IMR-90 (cell line): ENCODE data around the gene DOCK4. TPM values are rescaled to one million over a fixed set of nuclear protein-coding genes. Genes with fewer than 3 reads are reported as not detected.

Experiments
- ATAC-seq: fragments of 200-7000 bp; cut with Tn5 transposase; 2 replicates; pipeline ENCODE4 v1.9.1; 2020; ENCODE audit warnings: low read depth, mild to moderate bottlenecking, moderate library complexity
- BruUV-seq: library from RNA; stranded (reverse); fragments of 400-500 nt; replicated peaks from 2 replicates; lab custom pipeline; 2021; lab: Mats Ljungman, UMichigan
- CTCF ChIA-PET: fragments of 300-600 bp; formaldehyde crosslinking; extraction: SDS; loops from one replicate; lab custom pipeline; 2021; ENCODE audit warnings: antibody characterized with exemption; lab: Yijun Ruan, JAX
- POLR2A ChIA-PET: fragments of 300-600 bp; sonication (Branson Sonifier 250); formaldehyde crosslinking; loops from one replicate; lab custom pipeline; 2022; ENCODE audit warnings: antibody characterized with exemption; ENCODE audit not compliant: unreplicated experiment; lab: Charles Lee
- DNase-seq: peaks from one replicate; pipeline ENCODE4 v3.0.0; 2013
- H2AFZ ChIP-seq: replicated peaks from 2 replicates; pipeline ENCODE3; 2013; ENCODE audit warnings: low read length, mild to moderate bottlenecking; ENCODE audit not compliant: poor library complexity
- H2AK5ac ChIP-seq: 2 replicates; pipeline ENCODE4 v1.6.1; 2013; ENCODE audit warnings: low read depth, low read length, inconsistent platforms
- H2AK9ac ChIP-seq: replicated peaks from 2 replicates; pipeline ENCODE3; 2013; ENCODE audit warnings: mild to moderate bottlenecking, low read depth, low read length, moderate library complexity; ENCODE audit not compliant: poor library complexity
- H2BK120ac ChIP-seq: 2 replicates; pipeline ENCODE4 v1.6.1; 2013; ENCODE audit warnings: low read depth, low read length, inconsistent platforms
- H2BK15ac ChIP-seq: 3 replicates; pipeline ENCODE4 v1.6.1; 2013; ENCODE audit warnings: low read depth, low read length, inconsistent platforms
- H2BK20ac ChIP-seq: 2 replicates; pipeline ENCODE4 v1.6.1; 2013; ENCODE audit warnings: low read depth, mild to moderate bottlenecking, inconsistent platforms, low read length, moderate library complexity
- H2BK5ac ChIP-seq: 2 replicates; pipeline ENCODE4 v1.6.1; 2013; ENCODE audit warnings: mild to moderate bottlenecking, low read depth, low read length, inconsistent platforms; ENCODE audit not compliant: poor library complexity, severe bottlenecking
- H3K14ac ChIP-seq: replicated peaks from 2 replicates; pipeline ENCODE4 v1.6.1; 2013; ENCODE audit warnings: low read depth, low read length, inconsistent platforms
- H3K18ac ChIP-seq: 2 replicates; pipeline ENCODE4 v1.6.1; 2013; ENCODE audit warnings: low read depth, low read length, control low read depth
- H3K23ac ChIP-seq: 2 replicates; pipeline ENCODE4 v1.6.1; 2013; ENCODE audit warnings: low read depth, low read length, inconsistent platforms
- H3K27ac ChIP-seq: 2 replicates; pipeline ENCODE4 v1.5.1; 2013; ENCODE audit warnings: mild to moderate bottlenecking, control low read depth, low read length; ENCODE audit not compliant: insufficient read depth
- H3K27me3 ChIP-seq: 2 replicates; pipeline ENCODE4 v1.6.1; 2013; ENCODE audit warnings: low read length; ENCODE audit not compliant: control insufficient read depth, insufficient read depth
- H3K36me3 ChIP-seq: 2 replicates; pipeline ENCODE4 v1.6.1; 2013; ENCODE audit warnings: low read length, mixed read lengths; ENCODE audit not compliant: control insufficient read depth, insufficient read depth
- H3K4ac ChIP-seq: 2 replicates; pipeline ENCODE4 v1.6.1; 2013; ENCODE audit warnings: low read depth, low read length, inconsistent platforms
- H3K4me1 ChIP-seq: 2 replicates; pipeline ENCODE4 v1.6.1; 2013; ENCODE audit warnings: low read length, mixed read lengths; ENCODE audit not compliant: control insufficient read depth, insufficient read depth
- H3K4me2 ChIP-seq: 2 replicates; pipeline ENCODE4 v1.6.1; 2013; ENCODE audit warnings: low read depth, mild to moderate bottlenecking, control low read depth, low read length, moderate library complexity
- H3K4me3 ChIP-seq: 2 replicates; pipeline ENCODE4 v1.5.1; 2013; ENCODE audit warnings: low read depth, mild to moderate bottlenecking, control low read depth, low read length, moderate library complexity; ENCODE audit not compliant: insufficient read depth
- H3K56ac ChIP-seq: 2 replicates; pipeline ENCODE4 v1.6.1; 2013; ENCODE audit warnings: low read length, inconsistent platforms; ENCODE audit not compliant: insufficient read depth; ENCODE audit errors: extremely low read depth
- H3K79me1 ChIP-seq, 2 experiments: 2 replicates each; pipeline ENCODE4 v1.6.1; 2013; ENCODE audit warnings: low read length in 2 of 2, inconsistent platforms in 1 of 2, low read depth in 1 of 2
- H3K9ac ChIP-seq: 2 replicates; pipeline ENCODE4 v1.6.1; 2013; ENCODE audit warnings: low read depth, low read length, control low read depth
- H3K9me1 ChIP-seq: 2 replicates; pipeline ENCODE4 v1.6.1; 2013; ENCODE audit warnings: low read length, inconsistent platforms; ENCODE audit not compliant: insufficient read depth
- H3K9me3 ChIP-seq: 2 replicates; pipeline ENCODE4 v1.6.1; 2013; ENCODE audit warnings: low read length; ENCODE audit not compliant: control insufficient read depth, insufficient read depth
- H4K20me1 ChIP-seq: 2 replicates; pipeline ENCODE4 v1.6.1; 2013; ENCODE audit warnings: low read length, inconsistent platforms; ENCODE audit not compliant: insufficient read depth
- H4K5ac ChIP-seq: 2 replicates; pipeline ENCODE4 v1.6.1; 2013; ENCODE audit warnings: mild to moderate bottlenecking, low read depth, low read length, control low read depth
- H4K8ac ChIP-seq, 2 experiments: 2 replicates each; pipeline ENCODE4 v1.6.1; 2013; ENCODE audit warnings: low read depth in 2 of 2, low read length in 2 of 2, control low read depth in 1 of 2, inconsistent platforms in 1 of 2
- H4K91ac ChIP-seq: 2 replicates; pipeline ENCODE4 v1.6.1; 2013; ENCODE audit warnings: low read depth, low read length, inconsistent platforms; ENCODE audit not compliant: insufficient read depth
- BHLHE40 ChIP-seq: fragments of 150-350 bp; IDR thresholded peaks from 2 replicates; pipeline ENCODE4 v1.6.1; 2016; ENCODE audit warnings: mild to moderate bottlenecking, low read depth, low read length
- CEBPB ChIP-seq: IDR thresholded peaks from 2 replicates; pipeline ENCODE4 v1.6.1; 2012; ENCODE audit warnings: low read depth, low read length, improper control_type of control experiment
- CHD1 ChIP-seq: IDR thresholded peaks from 2 replicates; pipeline ENCODE4 v1.6.1; 2012; ENCODE audit warnings: low read depth, low read length, improper control_type of control experiment
- FOS ChIP-seq: fragments of 150-350 bp; IDR thresholded peaks from 2 replicates; pipeline ENCODE4 v1.6.1; 2016; ENCODE audit warnings: low read depth, low read length
- MAZ ChIP-seq: IDR thresholded peaks from 2 replicates; pipeline ENCODE4 v1.6.1; 2012; ENCODE audit warnings: low read depth, mild to moderate bottlenecking, low read length, improper control_type of control experiment, moderate library complexity, borderline replicate concordance
- MXI1 ChIP-seq: IDR thresholded peaks from 2 replicates; pipeline ENCODE4 v1.6.1; 2012; ENCODE audit warnings: low read depth, mild to moderate bottlenecking, low read length, moderate library complexity, borderline replicate concordance
- NFE2L2 ChIP-seq: fragments of 150-350 bp; IDR thresholded peaks from 2 replicates; pipeline ENCODE4 v1.6.1; 2016; ENCODE audit warnings: low read depth, mild to moderate bottlenecking, low read length
- POLR2A ChIP-seq: IDR thresholded peaks from 2 replicates; pipeline ENCODE4 v1.6.1; 2012; ENCODE audit warnings: mild to moderate bottlenecking, low read depth, low read length
- RCOR1 ChIP-seq: IDR thresholded peaks from 2 replicates; pipeline ENCODE4 v1.6.1; 2012; ENCODE audit warnings: mild to moderate bottlenecking, low read length, improper control_type of control experiment; ENCODE audit not compliant: insufficient replicate concordance
- RFX5 ChIP-seq: IDR thresholded peaks from 2 replicates; pipeline ENCODE4 v1.8.0; 2012; ENCODE audit warnings: low read depth, mild to moderate bottlenecking, low read length, moderate library complexity
- WGBS, 2 experiments: methylation state at CpG; one replicate each; pipeline versions ENCODE4 v1.1.5 to v1.1.7; 2013; ENCODE audit warnings: missing lambda C conversion rate in 2 of 2; ENCODE audit not compliant: insufficient read length in 1 of 2; ENCODE audit errors: extremely low coverage in 2 of 2; 5-methylcytosine and 5-hydroxymethylcytosine counted together
- dilution Hi-C: fragments of 300-500 bp; cut with HindIII; formaldehyde crosslinking; loops from one replicate; pipeline ENCODE4 v1.14.3; 2018; ENCODE audit warnings: low sequenced_read_pairs; ENCODE audit not compliant: unreplicated experiment
- in situ Hi-C: fragments of 300-500 bp; cut with MboI; formaldehyde crosslinking; loops from 3 replicates; pipeline ENCODE4 v1.14.3; 2019; ENCODE audit warnings: low sequenced_read_pairs, inconsistent platforms, mixed read lengths
- intact Hi-C: fragments of 100-400 bp; cut with micrococcal nuclease; formaldehyde crosslinking; loops from 2 replicates; pipeline ENCODE4 v1.10.0; 2022
- polyA plus RNA-seq, 3 experiments: library from polyadenylated mRNA; depleted of rRNA; stranded (reverse); fragments of >200 nt; gene quantifications; 2 replicates each; pipeline ENCODE4 v1.2.3, GENCODE V29; 2012; ENCODE audit warnings: low replicate concordance in 1 of 3
- total RNA-seq: library from RNA; depleted of rRNA; stranded (reverse); fragments of >200 nt; gene quantifications from 2 replicates; pipeline ENCODE4 v1.2.3, GENCODE V29; 2012
- TF ChIP-seq, protein P1 (sequence below): fragments of 150-350 bp; IDR thresholded peaks from 2 replicates; pipeline ENCODE4 v1.6.1; 2016; ENCODE audit warnings: low read depth, mild to moderate bottlenecking, low read length, moderate library complexity, borderline replicate concordance

The DOCK4 gene
- total and polyA plus RNA-seq, 2 of the 4 experiments (the other 2 are of a cell fraction): 4.4 to 12.2 TPM

DNA sequence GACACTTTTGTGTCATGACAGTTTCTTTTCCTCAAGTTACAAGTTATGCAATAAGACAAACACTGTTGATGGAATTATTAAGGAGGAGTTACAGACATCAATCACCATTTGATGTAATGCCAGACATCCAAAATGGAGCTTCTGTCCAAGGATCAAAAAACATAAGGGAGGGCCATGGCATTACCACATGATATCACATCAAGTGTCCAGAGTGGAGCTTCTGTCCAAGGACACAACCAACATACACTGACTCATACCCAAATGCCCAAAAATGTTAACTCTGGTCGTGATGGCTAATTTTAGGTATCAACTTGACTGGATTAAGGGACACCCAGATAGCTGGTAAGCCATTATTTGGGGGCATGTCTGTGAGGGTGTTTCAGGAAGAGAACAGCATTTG, 140.4 kb downstream of the DOCK4 start:
- Histone ChIP-seq H2AK9ac (no peak overlapping the region), H2BK15ac (no peak overlapping the region), H3K4me2 (no peak overlapping the region), H3K23ac (no peak overlapping the region), H3K36me3 (no peaks in the 10 kb centered on the region), H2AK5ac (no peak overlapping the region), H3K18ac (no peak overlapping the region), H3K4me1 (peaks cover 2% of the 10 kb centered on the region), H4K5ac (no peak overlapping the region), H4K20me1 (no peaks in the 10 kb centered on the region; the same call in 1 of the 2 replicates), H3K27ac (no peak overlapping the region), H3K9me3 (no peaks in the 10 kb centered on the region), H3K4me3 (no peak overlapping the region), H2BK5ac (no peak overlapping the region), H3K56ac (no peak overlapping the region), H4K91ac (no peak overlapping the region), H3K9ac (no peak overlapping the region), H3K27me3 (no peaks in the 10 kb centered on the region), H2BK120ac (no peak overlapping the region), H2BK20ac (no peak overlapping the region), H3K4ac (no peak overlapping the region), H3K79me1 (peaks cover 2 to 11% of the 10 kb centered on the region in 2 experiments; a peak in 2 of 4 replicates), H3K14ac (no peak overlapping the region), H2AFZ (no peak overlapping the region), H4K8ac (no peak overlapping the region), H3K9me1 (0 out of 2 replicates have a peak, but pooled peaks cover 2% of the 10 kb centered on the region)
- no TSS peak for BruUV-seq
- ChIA-PET POLR2A (no interaction called here), CTCF (interaction anchor here (0.9 to 1.0 kb wide), 2 partner anchors 9 to 10 kb away, joined by 3 to 4 read pairs; no protein-coding TSS in a partner anchor)
- dilution Hi-C loops: no loop called here
- no peak for DNase-seq
- intact Hi-C loops: no loop called here
- in situ Hi-C loops: no loop called here
- TF ChIP-seq RCOR1: no peak
- no peak for TF ChIP-seq CHD1
- TF ChIP-seq BHLHE40: no peak
- no peak for TF ChIP-seq POLR2A
- no peak for TF ChIP-seq FOS
- TF ChIP-seq MXI1: no peak
- TF ChIP-seq NFE2L2: no peak
- TF ChIP-seq MAZ: no peak
- TF ChIP-seq CEBPB: no peak
- TF ChIP-seq RFX5: no peak
- TF ChIP-seq, protein P1, sequence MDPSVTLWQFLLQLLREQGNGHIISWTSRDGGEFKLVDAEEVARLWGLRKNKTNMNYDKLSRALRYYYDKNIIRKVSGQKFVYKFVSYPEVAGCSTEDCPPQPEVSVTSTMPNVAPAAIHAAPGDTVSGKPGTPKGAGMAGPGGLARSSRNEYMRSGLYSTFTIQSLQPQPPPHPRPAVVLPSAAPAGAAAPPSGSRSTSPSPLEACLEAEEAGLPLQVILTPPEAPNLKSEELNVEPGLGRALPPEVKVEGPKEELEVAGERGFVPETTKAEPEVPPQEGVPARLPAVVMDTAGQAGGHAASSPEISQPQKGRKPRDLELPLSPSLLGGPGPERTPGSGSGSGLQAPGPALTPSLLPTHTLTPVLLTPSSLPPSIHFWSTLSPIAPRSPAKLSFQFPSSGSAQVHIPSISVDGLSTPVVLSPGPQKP: no peak
- WGBS, 2 experiments: no CpG with 5 or more reads among the region's 1 CpG
- ATAC-seq: no peak
